NCI-H2196 treated with DMSO at 0.1 percent for 48 hours (cell line): ENCODE results near the gene CATSPER4.
A peak's percentile ranks its signal among the peaks of the same experiment; 100 is the strongest.
"Not testable (repeated sequence)": the region's sequence is repeated elsewhere in the genome, so short reads cannot be mapped to it uniquely, and the experiment has no call there.

Source experiments
- DNase-seq: peaks from one replicate; lab custom pipeline; 2025; ENCODE audit not compliant: unreplicated experiment; lab: John Stamatoyannopoulos, UW

Gene CATSPER4

DNA sequence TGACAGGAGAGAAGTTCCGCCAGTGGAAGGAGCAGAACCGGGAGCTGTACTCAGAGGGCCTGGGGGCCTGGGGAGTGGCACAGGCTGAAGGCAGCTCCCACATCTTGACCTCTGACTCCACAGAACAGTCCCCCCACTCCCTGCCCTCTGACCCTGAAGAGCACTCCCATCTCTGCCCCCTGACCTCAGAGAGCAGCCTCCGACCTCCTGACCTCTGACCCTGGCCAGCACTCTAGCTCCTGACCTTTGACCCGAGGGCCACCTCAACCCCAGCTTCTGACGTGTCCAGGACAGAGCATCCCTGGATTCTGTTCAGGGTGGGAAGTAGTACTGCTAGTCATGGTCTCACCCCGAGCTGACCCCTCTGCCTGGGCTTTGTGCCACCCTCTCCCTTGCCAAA, 1.1 kb upstream of the CATSPER4 start:
- no peak for DNase-seq

DNA sequence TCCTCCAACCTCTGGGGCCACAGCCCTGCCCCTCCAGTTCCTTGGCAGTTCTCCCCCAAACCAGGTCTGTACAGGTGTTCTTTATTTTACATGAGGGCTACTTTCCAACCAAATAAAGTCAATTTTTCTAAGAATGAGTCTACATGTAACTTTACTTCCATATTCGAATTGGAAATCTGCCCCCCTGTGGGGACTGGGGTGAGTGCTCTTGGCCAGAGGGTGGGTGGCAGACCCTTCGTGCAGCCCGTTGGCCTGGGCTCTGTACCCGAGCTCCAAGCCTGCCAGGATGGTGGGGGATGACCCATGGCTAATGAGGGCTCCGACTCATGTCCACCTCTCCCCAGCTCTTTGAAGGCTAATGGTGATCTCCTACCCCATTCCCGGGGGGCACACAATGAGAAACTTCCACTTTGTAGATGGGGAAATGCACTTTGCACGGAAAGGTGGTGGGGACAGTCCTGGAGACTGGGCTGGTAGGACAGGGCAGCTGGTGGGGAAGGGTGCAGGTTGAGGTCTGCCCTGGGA, 589 bp upstream of the CATSPER4 start:
- no peak for DNase-seq

DNA sequence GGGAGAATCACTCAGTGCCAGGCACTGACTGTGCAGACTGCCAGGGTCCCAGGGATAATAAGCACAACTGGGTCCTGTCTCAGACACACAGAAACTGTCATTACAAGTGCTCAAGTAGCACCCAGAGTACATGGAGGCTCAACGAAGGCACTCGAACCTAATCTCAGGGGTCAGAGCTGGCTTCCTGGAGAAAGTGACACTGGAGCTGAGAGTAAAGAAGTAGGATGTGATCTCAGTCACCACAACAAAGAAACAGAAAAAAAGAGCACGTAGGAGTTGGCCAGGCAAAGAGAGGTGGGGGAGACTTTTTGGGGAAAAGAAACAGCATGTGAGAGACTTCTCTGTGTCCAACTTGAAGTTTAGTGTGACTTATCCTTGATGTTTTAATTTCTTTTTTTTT, 1.3 kb downstream of the CATSPER4 start:
- DNase-seq, result no peak

GRCh38 chr1:26195805-26196204, 5.4 kb downstream of the CATSPER4 start:
- DNase-seq, result no peak

- no peak for DNase-seq
Measured at GRCh38 chr1:26197301-26197700, 6.9 kb downstream of the CATSPER4 start.

DNA sequence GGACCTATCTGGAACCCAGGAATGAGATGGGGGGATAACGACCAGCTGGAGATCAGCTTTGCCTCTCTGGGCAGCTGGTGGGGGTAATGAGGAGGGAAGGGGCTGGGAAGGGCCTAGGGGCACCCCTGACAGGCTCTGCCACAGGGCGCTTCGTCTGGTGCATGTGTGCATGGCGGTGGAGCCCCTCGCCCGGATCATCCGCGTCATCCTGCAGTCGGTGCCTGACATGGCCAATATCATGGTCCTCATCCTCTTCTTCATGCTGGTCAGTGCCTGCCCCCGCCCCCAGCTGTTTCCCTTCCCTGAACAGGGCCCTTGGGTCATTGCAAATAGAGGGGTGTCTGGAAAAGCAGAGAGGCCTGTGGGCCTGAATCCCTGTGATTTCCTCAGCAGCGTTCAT, 7.4 kb downstream of the CATSPER4 start:
- DNase-seq, result no peak

DNA sequence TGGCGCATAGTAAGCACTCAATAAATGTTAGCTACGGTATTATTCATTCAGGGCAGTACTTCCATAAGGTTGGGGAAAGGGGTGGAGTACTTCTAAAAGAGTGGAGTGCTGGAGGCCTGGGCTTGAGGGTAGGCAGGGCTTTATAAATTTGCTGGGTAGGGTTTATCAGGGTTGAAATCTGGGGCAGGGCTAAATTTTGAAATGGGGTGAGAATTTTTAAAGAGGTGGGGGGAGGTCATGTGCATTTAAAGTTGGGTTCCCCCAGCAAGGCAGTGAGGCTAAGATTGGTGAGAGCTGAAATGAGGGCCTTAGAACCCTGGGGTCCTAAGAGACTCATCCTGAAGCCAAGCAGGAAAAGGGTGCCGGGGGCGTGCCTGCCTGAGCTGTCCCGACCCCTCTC, 10.0 kb downstream of the CATSPER4 start:
- no peak for DNase-seq

DNA sequence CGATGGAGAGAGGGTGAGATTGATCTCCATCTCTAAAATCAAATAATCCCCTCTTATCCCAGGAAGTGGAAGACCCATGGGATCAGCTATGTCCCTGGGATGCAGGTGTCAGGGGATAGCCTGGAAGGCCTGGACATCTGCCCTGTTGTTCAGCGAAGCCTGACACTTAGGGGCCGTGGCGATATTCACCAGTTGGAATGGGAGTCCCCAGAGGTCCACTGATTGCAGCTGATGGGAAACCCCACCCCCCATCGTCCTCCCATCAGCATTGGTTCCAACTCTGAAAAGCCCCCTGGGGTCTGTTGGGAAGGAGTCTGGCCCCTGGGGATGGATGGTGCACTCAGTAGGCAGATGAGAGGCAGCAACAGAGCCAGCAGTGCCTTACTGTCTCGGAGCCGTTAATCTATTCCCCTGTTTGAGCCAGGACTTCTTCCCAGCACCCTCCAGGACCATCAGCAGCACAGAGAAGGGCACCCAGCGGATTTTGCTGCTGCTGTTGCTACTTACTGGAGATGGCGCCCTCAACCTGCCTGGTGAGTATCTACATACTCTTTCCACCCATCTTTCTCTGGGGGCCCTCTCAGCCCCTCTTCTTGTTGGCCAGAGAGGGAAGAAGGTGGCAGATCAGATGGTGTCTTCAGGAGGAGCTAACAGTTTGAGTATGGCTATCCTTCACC, 13.4 kb downstream of the CATSPER4 start:
- DNase-seq, result no peak

DNA sequence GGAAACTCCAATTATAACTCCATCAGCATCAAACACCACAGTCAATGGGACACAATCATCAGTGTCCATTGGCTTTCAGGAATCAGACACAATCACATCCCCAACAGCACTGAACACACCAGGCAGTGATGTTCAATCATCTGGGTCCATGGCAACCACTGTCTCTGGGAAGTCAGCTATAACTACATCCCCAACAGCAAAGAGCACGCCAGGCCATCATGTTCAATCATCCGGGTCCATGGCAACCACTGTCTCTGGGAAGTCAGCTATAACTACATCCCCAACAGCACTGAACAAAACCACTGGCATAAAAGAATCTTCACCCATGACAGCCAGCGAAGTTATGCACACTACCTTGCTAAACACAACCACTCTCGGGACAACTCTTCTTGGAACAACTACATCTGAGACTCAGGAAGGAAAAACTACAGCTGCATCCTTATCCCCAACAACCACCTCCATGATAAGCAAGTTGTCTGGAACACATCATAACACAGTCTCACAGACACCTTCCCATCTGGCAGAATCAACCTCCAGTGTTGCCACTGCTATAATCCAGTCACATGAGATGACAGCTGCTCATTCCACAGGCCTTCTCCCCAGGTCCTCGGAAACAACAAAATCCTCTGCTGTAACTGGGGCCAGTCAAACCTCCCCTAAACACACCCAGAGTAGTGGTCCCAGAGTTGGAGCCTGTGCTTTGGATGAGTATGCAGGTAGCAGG, 19.9 kb downstream of the CATSPER4 start:
- DNase-seq, result no peak

GRCh38 chr1:26212726-26213125, 22.3 kb downstream of the CATSPER4 start:
- DNase-seq, result no peak

DNA sequence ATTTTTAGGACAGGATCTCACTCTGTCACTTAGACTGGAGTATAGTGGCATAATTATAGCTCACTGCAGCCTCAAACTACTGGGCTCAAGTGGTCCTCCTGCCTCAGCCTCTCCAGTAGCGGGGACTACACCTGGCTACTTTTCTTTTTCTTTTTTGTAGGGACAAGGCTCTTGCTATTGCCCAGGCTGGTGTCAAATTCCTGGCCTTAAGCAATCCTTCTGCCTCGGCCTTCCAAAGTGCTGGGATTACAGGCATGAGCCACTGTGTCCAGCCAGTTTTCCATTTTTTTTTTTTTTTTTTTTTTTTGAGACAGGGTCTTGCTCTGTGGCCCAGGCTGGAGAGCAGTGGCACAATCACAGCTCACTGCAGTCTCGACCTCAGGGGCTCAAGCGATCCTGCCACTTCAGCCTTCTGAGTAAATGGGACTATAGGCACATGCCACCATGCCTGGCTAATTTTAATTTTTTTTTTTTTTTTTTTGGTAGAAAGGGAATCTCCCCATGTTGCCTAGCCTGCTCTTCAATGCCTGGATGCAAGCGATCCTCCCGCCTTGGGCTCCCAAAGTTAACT, 23.0 kb downstream of the CATSPER4 start:
- DNase-seq, result no peak

- no peak for DNase-seq
Measured at GRCh38 chr1:26215246-26215645, 24.8 kb downstream of the CATSPER4 start.

DNA sequence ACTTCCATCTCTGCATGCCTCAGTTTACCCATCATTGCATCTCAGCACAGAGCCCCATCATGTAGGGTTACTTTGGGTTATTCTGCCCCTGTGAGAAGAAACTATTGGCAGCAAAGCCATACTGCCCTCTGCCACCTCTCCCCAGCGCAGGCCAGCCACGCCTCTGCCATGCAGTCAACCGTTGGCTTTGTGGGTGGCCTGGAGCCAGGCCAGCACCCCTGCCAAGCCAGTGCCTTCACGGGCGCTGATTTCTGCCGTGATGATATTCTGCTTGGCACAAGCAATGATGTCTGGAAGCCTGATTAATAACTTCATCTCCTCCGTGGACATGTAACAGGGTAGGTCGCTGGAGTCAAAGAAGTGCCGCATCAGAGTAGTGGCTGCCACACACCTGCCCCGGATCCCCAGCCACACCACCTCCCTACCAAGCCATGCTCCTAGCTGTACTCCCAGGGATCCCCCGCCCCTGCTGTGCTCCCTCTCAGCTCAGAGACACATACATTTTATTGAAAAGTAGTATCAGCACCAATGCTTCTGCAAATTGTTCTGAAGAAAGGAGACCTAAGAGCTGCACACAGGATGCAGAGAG, 28.6 kb downstream of the CATSPER4 start:
- no peak for DNase-seq

DNA sequence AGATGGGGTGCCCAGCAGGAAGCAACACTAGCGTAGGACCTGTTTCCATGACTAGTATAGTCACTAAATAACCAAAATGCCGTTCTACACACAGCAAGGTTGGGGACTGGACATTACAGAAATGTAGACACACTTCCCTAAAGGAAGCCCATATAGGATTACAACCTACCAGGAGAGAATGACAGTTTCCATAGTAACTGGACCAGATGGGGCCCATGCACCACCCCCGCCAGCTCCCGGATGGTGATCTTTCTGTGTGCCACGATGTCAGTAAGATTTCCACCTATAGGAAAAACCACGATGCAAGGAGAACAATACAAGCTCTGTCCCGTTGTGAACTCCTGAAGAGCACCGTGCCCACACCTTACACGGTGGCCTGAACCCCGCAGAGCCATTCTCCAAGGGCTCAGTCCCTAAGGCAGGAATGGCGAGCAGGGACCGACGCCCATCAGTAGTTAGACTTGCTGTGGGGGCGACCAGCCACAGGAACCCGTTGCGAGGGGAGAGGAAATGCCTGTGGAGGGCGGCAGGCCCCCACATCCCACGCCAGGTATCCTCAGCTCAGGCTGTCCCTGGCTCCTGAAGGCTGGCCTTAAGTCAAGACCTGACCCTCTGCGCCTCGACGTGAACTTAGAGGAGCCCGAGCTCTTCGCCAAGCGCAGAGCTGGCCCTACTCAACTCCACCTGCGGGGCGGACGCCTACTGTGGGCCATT, 30.0 kb downstream of the CATSPER4 start:
- DNase-seq, result no peak

DNA sequence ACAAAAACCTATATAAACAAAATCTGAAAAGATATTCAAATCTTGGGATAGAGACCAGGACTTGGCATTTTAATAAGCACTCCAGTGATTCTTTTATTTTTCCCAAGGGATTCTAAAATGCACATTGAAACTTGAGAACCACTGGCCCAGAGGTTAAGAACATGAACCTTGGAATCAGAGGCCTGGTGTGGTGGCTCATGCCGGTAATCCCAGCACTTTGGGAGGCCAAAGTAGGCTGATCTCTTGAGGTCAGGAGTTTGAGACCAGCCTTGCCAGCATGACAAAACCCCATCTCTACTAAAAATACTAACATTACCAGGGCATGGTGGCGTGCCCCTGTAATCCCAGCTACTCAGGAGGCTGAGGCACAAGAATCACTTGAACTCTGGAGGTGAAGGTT, 30.7 kb downstream of the CATSPER4 start:
- DNase-seq, result no peak

GRCh38 chr1:26224606-26225005, 34.2 kb downstream of the CATSPER4 start:
- DNase-seq, result no peak

- no peak for DNase-seq
Measured at GRCh38 chr1:26225033-26225831, 34.8 kb downstream of the CATSPER4 start.

GRCh38 chr1:26230682-26231081, 40.3 kb downstream of the CATSPER4 start:
- DNase-seq, result not testable (repeated sequence)

GRCh38 chr1:26233903-26234643, 43.7 kb downstream of the CATSPER4 start, which contains the start of gene CEP85:
CEP85 (plus strand) TSS chr1:26234200; CDS start chr1:26239784, 5,584 bp downstream.
- peak; percentile 98 for DNase-seq
